ENCODE data around the gene NDUFA9.

NDUFA9 gene

GRCh38 chr12:4681732-4682131, 32.8 kb downstream of the NDUFA9 start:
- H4K20me1 ChIP-seq (ENCODE audit: insufficient read depth, low read length, poor library complexity, severe bottlenecking), result no peaks in the 10 kb centered on the region
- no peak overlapping the region for H2AFZ ChIP-seq (ENCODE audit: low read length)
- no peaks in the 10 kb centered on the region for H3K79me2 ChIP-seq (ENCODE audit: insufficient read depth, low read length)
- no peaks in the 10 kb centered on the region for H3K9me2 ChIP-seq (replicated peaks; ENCODE audit: low read depth, low read length)
- no peaks in the 10 kb centered on the region for H3K27me3 ChIP-seq (ENCODE audit: insufficient read depth, low read length, poor library complexity, severe bottlenecking)
- H3K9me3 ChIP-seq (ENCODE audit: insufficient read depth, low read depth, low read length), result no peaks in the 10 kb centered on the region
- H3K4me2 ChIP-seq (ENCODE audit: low read depth, low read length, poor library complexity, severe bottlenecking), result no peak overlapping the region
- H3K4me3 ChIP-seq (ENCODE audit: low read length, poor library complexity, severe bottlenecking), result no peak overlapping the region
- no peaks in the 10 kb centered on the region for H3K4me1 ChIP-seq (ENCODE audit: insufficient read depth, low read length, poor library complexity, severe bottlenecking)
- no peaks in the 10 kb centered on the region for H3F3A ChIP-seq (ENCODE audit: low read depth)
- H3K9ac ChIP-seq (ENCODE audit: low read depth, low read length, poor library complexity, severe bottlenecking), result no peak overlapping the region
- TF ChIP-seq EZH2phosphoT487 (IDR thresholded peaks at IDR 0.05; ENCODE audit: borderline replicate concordance) (no peak), CTCF (conservative IDR thresholded peaks at IDR 0.05; ENCODE audit: low read length) (no peak)
- H3K36me3 ChIP-seq (ENCODE audit: insufficient read depth, low read length), result peaks cover 47% of the 10 kb centered on the region; the same call in 1 of the 2 replicates

- H3K9me3 ChIP-seq (ENCODE audit: insufficient read depth, low read depth, low read length), result no peaks in the 10 kb centered on the region
- H3K9ac ChIP-seq (ENCODE audit: low read depth, low read length, poor library complexity, severe bottlenecking), result no peak overlapping the region
- no peaks in the 10 kb centered on the region for H3K27me3 ChIP-seq (ENCODE audit: insufficient read depth, low read length, poor library complexity, severe bottlenecking)
- peaks cover 71% of the 10 kb centered on the region; the same call in 1 of the 2 replicates for H3K36me3 ChIP-seq (ENCODE audit: insufficient read depth, low read length)
- no peak overlapping the region for H3K4me2 ChIP-seq (ENCODE audit: low read depth, low read length, poor library complexity, severe bottlenecking)
- H3K9me2 ChIP-seq (replicated peaks; ENCODE audit: low read depth, low read length), result no peaks in the 10 kb centered on the region
- TF ChIP-seq EZH2phosphoT487 (IDR thresholded peaks at IDR 0.05; ENCODE audit: borderline replicate concordance) (no peak), CTCF (conservative IDR thresholded peaks at IDR 0.05; ENCODE audit: low read length) (no peak)
- no peaks in the 10 kb centered on the region for H3F3A ChIP-seq (ENCODE audit: low read depth)
- no peak overlapping the region for H3K4me3 ChIP-seq (ENCODE audit: low read length, poor library complexity, severe bottlenecking)
- no peak overlapping the region for H2AFZ ChIP-seq (ENCODE audit: low read length)
- no peaks in the 10 kb centered on the region for H3K4me1 ChIP-seq (ENCODE audit: insufficient read depth, low read length, poor library complexity, severe bottlenecking)
- H4K20me1 ChIP-seq (ENCODE audit: insufficient read depth, low read length, poor library complexity, severe bottlenecking), result no peaks in the 10 kb centered on the region
- H3K79me2 ChIP-seq (ENCODE audit: insufficient read depth, low read length), result no peaks in the 10 kb centered on the region
These were observed 36.4 kb downstream of the NDUFA9 start for GRCh38 chr12:4685317-4685716.

GRCh38 chr12:4690760-4691159, 41.8 kb downstream of the NDUFA9 start:
- Histone ChIP-seq H3K79me2 (ENCODE audit: insufficient read depth, low read length) (no peaks in the 10 kb centered on the region), H2AFZ (ENCODE audit: low read length) (no peak overlapping the region), H3F3A (ENCODE audit: low read depth) (no peaks in the 10 kb centered on the region), H3K9ac (ENCODE audit: low read depth, low read length, poor library complexity, severe bottlenecking) (no peak overlapping the region), H3K4me2 (ENCODE audit: low read depth, low read length, poor library complexity, severe bottlenecking) (no peak overlapping the region), H3K9me2 (replicated peaks; ENCODE audit: low read depth, low read length) (no peaks in the 10 kb centered on the region), H3K4me1 (ENCODE audit: insufficient read depth, low read length, poor library complexity, severe bottlenecking) (no peaks in the 10 kb centered on the region), H3K36me3 (ENCODE audit: insufficient read depth, low read length) (peaks cover 34% of the 10 kb centered on the region; the same call in 1 of the 2 replicates), H3K27me3 (ENCODE audit: insufficient read depth, low read length, poor library complexity, severe bottlenecking) (no peaks in the 10 kb centered on the region), H3K4me3 (ENCODE audit: low read length, poor library complexity, severe bottlenecking) (no peak overlapping the region), H4K20me1 (ENCODE audit: insufficient read depth, low read length, poor library complexity, severe bottlenecking) (no peaks in the 10 kb centered on the region), H3K9me3 (ENCODE audit: insufficient read depth, low read depth, low read length) (no peaks in the 10 kb centered on the region)
- TF ChIP-seq EZH2phosphoT487 (IDR thresholded peaks at IDR 0.05; ENCODE audit: borderline replicate concordance), result no peak
- TF ChIP-seq CTCF (conservative IDR thresholded peaks at IDR 0.05; ENCODE audit: low read length), result no peak

All from Loucy (cell line).